Activated B cell treated with CpG ODN at 0.5 μM for 24 hours (primary cell): ENCODE results near the gene DRD5. TPM values are rescaled to one million over a fixed set of nuclear protein-coding genes. Genes with fewer than 3 reads are reported as not detected.
"Not testable (repeated sequence)": the region's sequence is repeated elsewhere in the genome, so short reads cannot be mapped to it uniquely, and the experiment has no call there.

Source experiments
- ATAC-seq: fragments of 200-7000 bp; cut with Tn5 transposase; one replicate; pipeline ENCODE4 v1.10.0; 2021; ENCODE audit warnings: low read depth, mild to moderate bottlenecking, moderate library complexity
- CTCF ChIA-PET: fragments of 350-600 bp; sonication (Branson Sonifier 250); formaldehyde crosslinking; loops from one replicate; lab custom pipeline; 2021; ENCODE audit warnings: antibody characterized with exemption; lab: Charles Lee
- POLR2A ChIA-PET: fragments of 350-600 bp; sonication (Branson Sonifier 250); formaldehyde crosslinking; loops from one replicate; lab custom pipeline; 2021; ENCODE audit warnings: antibody characterized with exemption; lab: Charles Lee
- DNase-seq: peaks from one replicate; pipeline ENCODE4 v3.0.0; 2022
- H3K27ac Mint-ChIP-seq: one replicate; pipeline ENCODE4 v1.8.0; 2020; ENCODE audit warnings: mixed read lengths
- H3K27me3 Mint-ChIP-seq: one replicate; pipeline ENCODE4 v1.8.0; 2021; ENCODE audit warnings: mixed read lengths
- H3K36me3 Mint-ChIP-seq: one replicate; pipeline ENCODE4 v1.8.0; 2021; ENCODE audit warnings: low read depth, mixed read lengths
- H3K4me1 Mint-ChIP-seq: one replicate; pipeline ENCODE4 v1.8.0; 2021; ENCODE audit warnings: mixed read lengths
- H3K4me3 Mint-ChIP-seq: one replicate; pipeline ENCODE4 v1.8.0; 2020; ENCODE audit warnings: mild to moderate bottlenecking, mixed read lengths
- H3K9me3 Mint-ChIP-seq: one replicate; pipeline ENCODE4 v1.8.0; 2020; ENCODE audit warnings: mixed read lengths
- CTCF ChIP-seq: fragments of 200-600 bp; IDR thresholded peaks from one replicate; pipeline ENCODE4 v1.8.0; 2022; ENCODE audit warnings: antibody characterized with exemption, mild to moderate bottlenecking
- intact Hi-C: fragments of 100-400 bp; cut with micrococcal nuclease; formaldehyde crosslinking; loops from one replicate; pipeline ENCODE4 v1.15.1; 2024
- total RNA-seq: library from RNA; stranded (reverse); gene quantifications from 2 replicates; pipeline ENCODE4 v1.2.3, GENCODE V29; 2022

The DRD5 gene
- total RNA-seq: not detected in 2 replicates

- ATAC-seq: no peak
- CTCF ChIA-PET: no interaction called here
- Mint-ChIP-seq H3K4me1 (no peaks in the 10 kb centered on the region), H3K9me3 (no peaks in the 10 kb centered on the region), H3K27ac (no peak within 1 kb of the TSS), H3K36me3 (no peaks in the 10 kb centered on the region), H3K27me3 (peaks cover 46% of the 10 kb centered on the region), H3K4me3 (no peak within 1 kb of the TSS)
- intact Hi-C loops: no loop called here
- no peak for DNase-seq
- TF ChIP-seq CTCF: no peak
- POLR2A ChIA-PET: no interaction called here
Observed at GRCh38 chr4:9781343-9782135, at the start of gene DRD5. TSS of gene DRD5 (plus strand) at chr4:9781634. CDS start at chr4:9782030, 396 bp downstream.

GRCh38 chr4:9732256-9732655, 49.2 kb upstream of the DRD5 start:
- POLR2A ChIA-PET, H3K4me3 Mint-ChIP-seq, DNase-seq, H3K9me3 Mint-ChIP-seq, H3K4me1 Mint-ChIP-seq, ATAC-seq, H3K36me3 Mint-ChIP-seq, intact Hi-C loops, CTCF ChIA-PET, H3K27me3 Mint-ChIP-seq, H3K27ac Mint-ChIP-seq: not testable (repeated sequence)

GRCh38 chr4:9735515-9735914, 45.9 kb upstream of the DRD5 start:
- no peak for TF ChIP-seq CTCF
- no peak for DNase-seq
- H3K27ac Mint-ChIP-seq: no peak overlapping the region
- CTCF ChIA-PET: no interaction called here
- no peaks in the 10 kb centered on the region for H3K27me3 Mint-ChIP-seq
- no peaks in the 10 kb centered on the region for H3K4me1 Mint-ChIP-seq
- H3K4me3 Mint-ChIP-seq: no peak overlapping the region
- no peaks in the 10 kb centered on the region for H3K9me3 Mint-ChIP-seq
- ATAC-seq: no peak
- POLR2A ChIA-PET: no interaction called here
- intact Hi-C loops: no loop called here
- H3K36me3 Mint-ChIP-seq: no peaks in the 10 kb centered on the region

- H3K27me3 Mint-ChIP-seq, H3K4me1 Mint-ChIP-seq, H3K27ac Mint-ChIP-seq, DNase-seq, ATAC-seq, POLR2A ChIA-PET, H3K9me3 Mint-ChIP-seq, H3K36me3 Mint-ChIP-seq, H3K4me3 Mint-ChIP-seq, CTCF ChIA-PET, intact Hi-C loops: not testable (repeated sequence)
Observed at GRCh38 chr4:9737280-9737679, 44.2 kb upstream of the DRD5 start.

GRCh38 chr4:9743789-9744188, 37.6 kb upstream of the DRD5 start:
- H3K4me1 Mint-ChIP-seq, DNase-seq, H3K4me3 Mint-ChIP-seq, POLR2A ChIA-PET, CTCF ChIA-PET, intact Hi-C loops, H3K27ac Mint-ChIP-seq, H3K36me3 Mint-ChIP-seq, H3K27me3 Mint-ChIP-seq, H3K9me3 Mint-ChIP-seq, ATAC-seq: not testable (repeated sequence)

- ChIA-PET POLR2A (no interaction called here), CTCF (no interaction called here)
- Mint-ChIP-seq H3K4me3 (no peak overlapping the region), H3K27ac (no peak overlapping the region), H3K27me3 (peaks cover 5% of the 10 kb centered on the region), H3K4me1 (no peaks in the 10 kb centered on the region), H3K9me3 (no peaks in the 10 kb centered on the region), H3K36me3 (no peaks in the 10 kb centered on the region)
- intact Hi-C loops: no loop called here
- ATAC-seq (no peak), DNase-seq (no peak)
- no peak for TF ChIP-seq CTCF
Observed at GRCh38 chr4:9745782-9746181, 35.7 kb upstream of the DRD5 start.
